Thyroid gland (tissue), 4 donors: ENCODE measurements around the gene RIMBP2. TPM values are rescaled to one million over a fixed set of nuclear protein-coding genes. Genes with fewer than 3 reads are reported as not detected.

Experiments used
- DNase-seq, 2 donors: peaks; one replicate each; pipeline ENCODE4 v3.0.0-alpha.2; 2019
- H3K27ac ChIP-seq, 3 donors: fragments of 200-600 bp; sonication (generic); 1 replicate in 2 of 3; 2 replicates in 1 of 3; pipeline ENCODE4 v1.5.1; 2016 to 2019; ENCODE audit warnings: mild to moderate bottlenecking in 1 of 3, moderate library complexity in 1 of 3
- H3K27me3 ChIP-seq: fragments of 200-600 bp; sonication (generic); one replicate; pipeline ENCODE4 v1.5.1; 2019
- H3K36me3 ChIP-seq, 2 donors: fragments of 200-600 bp; sonication (generic); one replicate each; pipeline ENCODE4 v1.5.1; 2016 to 2019
- H3K4me1 ChIP-seq, 2 donors: fragments of 200-600 bp; sonication (generic); one replicate each; pipeline ENCODE4 v1.5.1; 2017 to 2019
- H3K4me3 ChIP-seq, 3 donors: fragments of 200-600 bp; sonication (generic); replicated peaks in 1 of 3; 1 replicate in 2 of 3; 2 replicates in 1 of 3; pipeline ENCODE4 v1.5.1; 2016; ENCODE audit warnings: mild to moderate bottlenecking in 1 of 3
- H3K9me3 ChIP-seq: fragments of 200-600 bp; sonication (generic); one replicate; pipeline ENCODE4 v1.5.1; 2017
- CTCF ChIP-seq, 6 experiments: fragments of 200-600 bp in 3 of 6; fragments of 450-650 bp in 3 of 6; sonication (generic) in 3 of 6; IDR thresholded peaks; one replicate each; pipeline ENCODE4 v1.5.1; 2016 to 2019; ENCODE audit warnings: antibody characterized with exemption in 6 of 6, mild to moderate bottlenecking in 2 of 6, inconsistent platforms in 1 of 6, moderate library complexity in 1 of 6
- POLR2A ChIP-seq, 2 donors: fragments of 450-650 bp; IDR thresholded peaks; one replicate each; pipeline ENCODE4 v1.6.1; 2017; ENCODE audit warnings: antibody characterized with exemption in 2 of 2, mild to moderate bottlenecking in 2 of 2, moderate library complexity in 1 of 2
- WGBS, 2 donors: methylation state at CpG; one replicate each; pipeline ENCODE4 v1.1.5; 2017; 5-methylcytosine and 5-hydroxymethylcytosine counted together
- intact Hi-C: fragments of 100-400 bp; cut with DNase I; formaldehyde crosslinking; loops from one replicate; pipeline ENCODE4 v1.15.1; 2023
- total RNA-seq, 4 donors: library from RNA; depleted of rRNA; stranded (reverse); fragments of >200 nt; gene quantifications; one replicate each; pipeline ENCODE4 v1.2.3, GENCODE V29; 2016

The RIMBP2 gene
- total RNA-seq, 4 donors from 2014 or later: 0.11 to 2.2 (median 0.63) TPM

- intact Hi-C loops: no loop called here
- peaks cover 0 to 6% of the 10 kb centered on the region in 2 donors for H3K4me1 ChIP-seq
- no peak overlapping the region for H3K27ac ChIP-seq
- H3K4me3 ChIP-seq: no peak overlapping the region
- H3K27me3 ChIP-seq: no peaks in the 10 kb centered on the region
- DNase-seq: no peak
- 91 to 93% methylated on average over 9 of the region's 9 CpGs for WGBS, 2 donors
- no peaks in the 10 kb centered on the region for H3K9me3 ChIP-seq
- no peaks in the 10 kb centered on the region for H3K36me3 ChIP-seq
- TF ChIP-seq POLR2A (IDR thresholded peaks at IDR 0.05): no peak
Measured at GRCh38 chr12:130454296-130454695, 261.8 kb downstream of the RIMBP2 start.

GRCh38 chr12:130452546-130452945, 263.6 kb downstream of the RIMBP2 start:
- intact Hi-C loops: no loop called here
- Histone ChIP-seq H3K36me3 (no peaks in the 10 kb centered on the region), H3K9me3 (no peaks in the 10 kb centered on the region), H3K4me1 (peaks cover 0 to 6% of the 10 kb centered on the region in 2 donors), H3K27me3 (no peaks in the 10 kb centered on the region), H3K4me3 (no peak overlapping the region), H3K27ac (no peak overlapping the region)
- 69 to 85% methylated on average over 10 of the region's 10 CpGs for WGBS, 2 donors
- no peak for DNase-seq
- TF ChIP-seq CTCF (IDR thresholded peaks at IDR 0.05) (no peak), POLR2A (IDR thresholded peaks at IDR 0.05) (no peak)

GRCh38 chr12:130451001-130451930, 264.8 kb downstream of the RIMBP2 start:
- no peaks in the 10 kb centered on the region for H3K9me3 ChIP-seq
- no peaks in the 10 kb centered on the region for H3K27me3 ChIP-seq
- intact Hi-C loops: no loop called here
- H3K4me3 ChIP-seq: no peak overlapping the region
- TF ChIP-seq POLR2A (IDR thresholded peaks at IDR 0.05) (no peak), CTCF (IDR thresholded peaks at IDR 0.05) (no peak)
- H3K27ac ChIP-seq: no peak overlapping the region
- H3K36me3 ChIP-seq: no peaks in the 10 kb centered on the region
- WGBS, 2 donors: 91 to 94% methylated on average over 41 of the region's 41 CpGs
- no peaks in the 10 kb centered on the region for H3K4me1 ChIP-seq
- DNase-seq: no peak

- H3K27ac ChIP-seq: no peak overlapping the region
- no peaks in the 10 kb centered on the region for H3K4me1 ChIP-seq
- no peak overlapping the region for H3K4me3 ChIP-seq
- DNase-seq: no peak
- intact Hi-C loops: no loop called here
- H3K27me3 ChIP-seq: no peaks in the 10 kb centered on the region
- TF ChIP-seq CTCF (IDR thresholded peaks at IDR 0.05) (no peak), POLR2A (IDR thresholded peaks at IDR 0.05) (no peak)
- WGBS, 2 donors: 87% methylated on average over 5 to 8 of the region's 18 CpGs
- H3K36me3 ChIP-seq: no peaks in the 10 kb centered on the region
- no peaks in the 10 kb centered on the region for H3K9me3 ChIP-seq
Measured at GRCh38 chr12:130449291-130449690, 266.8 kb downstream of the RIMBP2 start.

GRCh38 chr12:130448044-130448821, 267.9 kb downstream of the RIMBP2 start:
- no peaks in the 10 kb centered on the region for H3K27me3 ChIP-seq
- H3K4me3 ChIP-seq: no peak overlapping the region
- 86 to 87% methylated on average over 14 to 16 of the region's 20 CpGs for WGBS, 2 donors
- intact Hi-C loops: no loop called here
- H3K4me1 ChIP-seq: no peaks in the 10 kb centered on the region
- H3K27ac ChIP-seq: no peak overlapping the region
- H3K9me3 ChIP-seq: no peaks in the 10 kb centered on the region
- H3K36me3 ChIP-seq: no peaks in the 10 kb centered on the region
- no peak for DNase-seq
- TF ChIP-seq POLR2A (IDR thresholded peaks at IDR 0.05): no peak

GRCh38 chr12:130447655-130447965, 268.5 kb downstream of the RIMBP2 start:
- Histone ChIP-seq H3K36me3 (no peaks in the 10 kb centered on the region), H3K4me1 (no peaks in the 10 kb centered on the region), H3K27me3 (no peaks in the 10 kb centered on the region), H3K4me3 (no peak overlapping the region), H3K9me3 (no peaks in the 10 kb centered on the region), H3K27ac (no peak overlapping the region)
- no peak for TF ChIP-seq POLR2A (IDR thresholded peaks at IDR 0.05)
- TF ChIP-seq CTCF (IDR thresholded peaks at IDR 0.05): no peak
- 91 to 92% methylated on average over 7 to 11 of the region's 11 CpGs for WGBS, 2 donors
- intact Hi-C loops: no loop called here
- DNase-seq: no peak
